Measurements from ENCODE around the gene HSPB8.

DNA sequence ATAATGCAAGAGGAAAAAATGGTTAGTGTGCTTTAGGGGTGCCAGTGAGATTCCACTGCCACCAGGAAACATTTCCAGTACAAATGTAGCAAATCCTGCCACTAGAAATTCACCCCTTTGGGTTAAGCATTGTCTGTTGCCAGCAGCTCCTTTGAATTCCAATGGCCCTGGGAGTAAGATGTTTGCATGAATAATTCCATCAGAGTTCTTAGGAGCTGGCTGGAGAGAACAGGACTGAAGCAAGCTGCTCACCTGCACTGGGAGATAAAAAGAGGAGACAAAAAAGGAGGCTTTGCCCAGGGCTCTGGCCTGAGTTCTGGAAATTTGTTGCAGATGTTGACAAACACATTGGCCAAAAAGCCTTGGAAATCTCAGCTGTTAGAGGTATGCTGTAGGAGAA is 57.6 kb downstream of the HSPB8 start:
- TF ChIP-seq, protein P1, sequence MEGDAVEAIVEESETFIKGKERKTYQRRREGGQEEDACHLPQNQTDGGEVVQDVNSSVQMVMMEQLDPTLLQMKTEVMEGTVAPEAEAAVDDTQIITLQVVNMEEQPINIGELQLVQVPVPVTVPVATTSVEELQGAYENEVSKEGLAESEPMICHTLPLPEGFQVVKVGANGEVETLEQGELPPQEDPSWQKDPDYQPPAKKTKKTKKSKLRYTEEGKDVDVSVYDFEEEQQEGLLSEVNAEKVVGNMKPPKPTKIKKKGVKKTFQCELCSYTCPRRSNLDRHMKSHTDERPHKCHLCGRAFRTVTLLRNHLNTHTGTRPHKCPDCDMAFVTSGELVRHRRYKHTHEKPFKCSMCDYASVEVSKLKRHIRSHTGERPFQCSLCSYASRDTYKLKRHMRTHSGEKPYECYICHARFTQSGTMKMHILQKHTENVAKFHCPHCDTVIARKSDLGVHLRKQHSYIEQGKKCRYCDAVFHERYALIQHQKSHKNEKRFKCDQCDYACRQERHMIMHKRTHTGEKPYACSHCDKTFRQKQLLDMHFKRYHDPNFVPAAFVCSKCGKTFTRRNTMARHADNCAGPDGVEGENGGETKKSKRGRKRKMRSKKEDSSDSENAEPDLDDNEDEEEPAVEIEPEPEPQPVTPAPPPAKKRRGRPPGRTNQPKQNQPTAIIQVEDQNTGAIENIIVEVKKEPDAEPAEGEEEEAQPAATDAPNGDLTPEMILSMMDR (conservative IDR thresholded peaks at IDR 0.05): no peak
- no peak for TF ChIP-seq ZFX (IDR thresholded peaks at IDR 0.05)
